HUES6 (cell line): ENCODE data around the gene YWHAQ.
A peak's percentile ranks its signal among the peaks of the same experiment; 100 is the strongest.
"Not testable (repeated sequence)": the region's sequence is repeated elsewhere in the genome, so short reads cannot be mapped to it uniquely, and the experiment has no call there.

Source experiments
- H3K27ac ChIP-seq: 2 replicates; pipeline ENCODE4 v1.7.0; 2013; ENCODE audit warnings: low read depth, mild to moderate bottlenecking, low read length, inconsistent platforms
- H3K27me3 ChIP-seq: 2 replicates; pipeline ENCODE4 v1.6.1; 2013; ENCODE audit warnings: low read length; ENCODE audit not compliant: control insufficient read depth, insufficient read depth
- H3K36me3 ChIP-seq: 2 replicates; pipeline ENCODE4 v1.6.1; 2013; ENCODE audit warnings: low read length; ENCODE audit not compliant: control insufficient read depth, insufficient read depth
- H3K4me1 ChIP-seq: 2 replicates; pipeline ENCODE4 v1.6.1; 2013; ENCODE audit warnings: low read length; ENCODE audit not compliant: control insufficient read depth, insufficient read depth
- H3K4me3 ChIP-seq: 2 replicates; pipeline ENCODE4 v1.5.1; 2013; ENCODE audit warnings: low read depth, low read length
- H3K9ac ChIP-seq: one replicate; pipeline ENCODE4 v1.6.1; 2013; ENCODE audit warnings: mild to moderate bottlenecking, low read length
- H3K9me3 ChIP-seq: 2 replicates; pipeline ENCODE4 v1.6.1; 2013; ENCODE audit warnings: low read depth, low read length; ENCODE audit not compliant: control insufficient read depth, insufficient read depth

Gene YWHAQ

GRCh38 chr2:9631553-9631819, 689 bp upstream of the YWHAQ start:
- Histone ChIP-seq H3K4me1 (peaks cover 15% of the 10 kb centered on the region; the same call in 1 of the 2 replicates), H3K9ac (peak overlapping the region; percentile 69), H3K36me3 (peaks cover 32% of the 10 kb centered on the region), H3K27ac (no peak overlapping the region), H3K9me3 (no peaks in the 10 kb centered on the region), H3K27me3 (peaks cover 20% of the 10 kb centered on the region; the same call in 1 of the 2 replicates), H3K4me3 (peak overlapping the region; percentile 99)

- peaks cover 15% of the 10 kb centered on the region; the same call in 1 of the 2 replicates for H3K4me1 ChIP-seq
These were observed 571 bp downstream of the YWHAQ start for GRCh38 chr2:9630117-9630735.

GRCh38 chr2:9629222-9630116, 1.3 kb downstream of the YWHAQ start:
- Histone ChIP-seq H3K36me3 (peaks cover 47% of the 10 kb centered on the region), H3K9ac (peak overlapping the region; percentile 100), H3K9me3 (no peaks in the 10 kb centered on the region), H3K4me1 (peaks cover 15% of the 10 kb centered on the region; the same call in 1 of the 2 replicates), H3K27ac (peak overlapping the region; percentile 84), H3K27me3 (peaks cover 20% of the 10 kb centered on the region; the same call in 1 of the 2 replicates), H3K4me3 (peak overlapping the region; percentile 99)

More at GRCh38 chr2:9630117-9630735, 571 bp downstream of the YWHAQ start:
- no peaks in the 10 kb centered on the region for H3K9me3 ChIP-seq
- peak overlapping the region; percentile 84 for H3K27ac ChIP-seq
- H3K36me3 ChIP-seq, result peaks cover 44% of the 10 kb centered on the region
- H3K27me3 ChIP-seq, result peaks cover 20% of the 10 kb centered on the region; the same call in 1 of the 2 replicates
- peak overlapping the region; percentile 99 for H3K4me3 ChIP-seq
- H3K9ac ChIP-seq, result peak overlapping the region; percentile 100

- Histone ChIP-seq H3K9ac (no peak overlapping the region), H3K36me3 (peaks cover 62% of the 10 kb centered on the region), H3K27me3 (peaks cover 11% of the 10 kb centered on the region; the same call in 1 of the 2 replicates), H3K4me3 (no peak overlapping the region; the same call in 1 of the 2 replicates), H3K27ac (no peak overlapping the region), H3K9me3 (no peaks in the 10 kb centered on the region), H3K4me1 (peaks cover 10% of the 10 kb centered on the region; the same call in 1 of the 2 replicates)
These were observed 3.5 kb downstream of the YWHAQ start for GRCh38 chr2:9627310-9627709.

GRCh38 chr2:9623151-9623550, 7.6 kb downstream of the YWHAQ start:
- no peak overlapping the region for H3K4me3 ChIP-seq
- no peaks in the 10 kb centered on the region for H3K27me3 ChIP-seq
- no peaks in the 10 kb centered on the region; the same call in 1 of the 2 replicates for H3K4me1 ChIP-seq
- no peaks in the 10 kb centered on the region for H3K9me3 ChIP-seq
- H3K27ac ChIP-seq, result no peak overlapping the region
- peaks cover 53% of the 10 kb centered on the region for H3K36me3 ChIP-seq
- H3K9ac ChIP-seq, result no peak overlapping the region

GRCh38 chr2:9621655-9622054, 9.1 kb downstream of the YWHAQ start:
- not testable (repeated sequence) for H3K4me3 ChIP-seq, H3K9me3 ChIP-seq, H3K9ac ChIP-seq, H3K4me1 ChIP-seq, H3K27me3 ChIP-seq, H3K27ac ChIP-seq
- H3K36me3 ChIP-seq, result peaks cover 48% of the 10 kb centered on the region

GRCh38 chr2:9618410-9618809, 12.4 kb downstream of the YWHAQ start:
- Histone ChIP-seq H3K4me3 (no peak overlapping the region), H3K4me1 (no peaks in the 10 kb centered on the region), H3K9ac (no peak overlapping the region), H3K36me3 (peaks cover 34% of the 10 kb centered on the region), H3K27me3 (no peaks in the 10 kb centered on the region), H3K27ac (no peak overlapping the region), H3K9me3 (no peaks in the 10 kb centered on the region; the same call in 1 of the 2 replicates)

- H3K9ac ChIP-seq, result no peak overlapping the region
- H3K9me3 ChIP-seq, result no peaks in the 10 kb centered on the region; the same call in 1 of the 2 replicates
- H3K4me3 ChIP-seq, result no peak overlapping the region
- H3K27me3 ChIP-seq, result no peaks in the 10 kb centered on the region
- no peak overlapping the region for H3K27ac ChIP-seq
- no peaks in the 10 kb centered on the region for H3K4me1 ChIP-seq
- H3K36me3 ChIP-seq, result peaks cover 27% of the 10 kb centered on the region
These were observed 13.0 kb downstream of the YWHAQ start for GRCh38 chr2:9617749-9618148.

- H3K36me3 ChIP-seq, result peaks cover 25% of the 10 kb centered on the region
- no peak overlapping the region for H3K9ac ChIP-seq
- H3K27me3 ChIP-seq, result no peaks in the 10 kb centered on the region
- H3K4me3 ChIP-seq, result no peak overlapping the region
- no peak overlapping the region for H3K27ac ChIP-seq
- H3K9me3 ChIP-seq, result no peaks in the 10 kb centered on the region; the same call in 1 of the 2 replicates
- no peaks in the 10 kb centered on the region for H3K4me1 ChIP-seq
These were observed 13.5 kb downstream of the YWHAQ start for GRCh38 chr2:9617296-9617695.

GRCh38 chr2:9614562-9614961, 16.2 kb downstream of the YWHAQ start:
- Histone ChIP-seq H3K9me3 (no peaks in the 10 kb centered on the region; the same call in 1 of the 2 replicates), H3K36me3 (peaks cover 26% of the 10 kb centered on the region), H3K27ac (no peak overlapping the region), H3K27me3 (no peaks in the 10 kb centered on the region), H3K4me3 (no peak overlapping the region), H3K4me1 (peaks cover 6% of the 10 kb centered on the region), H3K9ac (no peak overlapping the region)

GRCh38 chr2:9613291-9613690, 17.5 kb downstream of the YWHAQ start:
- peaks cover 8% of the 10 kb centered on the region for H3K4me1 ChIP-seq
- H3K27me3 ChIP-seq, result no peaks in the 10 kb centered on the region
- H3K4me3 ChIP-seq, result no peak overlapping the region
- H3K27ac ChIP-seq, result no peak overlapping the region
- no peak overlapping the region for H3K9ac ChIP-seq
- no peaks in the 10 kb centered on the region; the same call in 1 of the 2 replicates for H3K9me3 ChIP-seq
- H3K36me3 ChIP-seq, result peaks cover 24% of the 10 kb centered on the region
